HG02884 (cell line): ENCODE measurements around the gene KRT5.
"Not testable (repeated sequence)": the region's sequence is repeated elsewhere in the genome, so short reads cannot be mapped to it uniquely, and the experiment has no call there.

Experiments used
- ATAC-seq: cut with Tn5 transposase; IDR thresholded peaks from one replicate; pipeline ENCODE4 v1.9.1; 2021; ENCODE audit warnings: mild to moderate bottlenecking, moderate library complexity; ENCODE audit not compliant: unreplicated experiment

The KRT5 gene

GRCh38 chr12:52522346-52523011, 2.3 kb upstream of the KRT5 start:
- ATAC-seq: no peak

- ATAC-seq: no peak
Measured at GRCh38 chr12:52521568-52522266, 1.5 kb upstream of the KRT5 start.

GRCh38 chr12:52521175-52521567, 977 bp upstream of the KRT5 start:
- ATAC-seq: no peak

GRCh38 chr12:52519387-52519703, 849 bp downstream of the KRT5 start:
- ATAC-seq: no peak

GRCh38 chr12:52518574-52519386, 1.4 kb downstream of the KRT5 start:
- ATAC-seq: no peak

GRCh38 chr12:52517888-52518287, 2.3 kb downstream of the KRT5 start:
- no peak for ATAC-seq

- ATAC-seq: no peak
Measured at GRCh38 chr12:52517005-52517835, 3.0 kb downstream of the KRT5 start.

GRCh38 chr12:52515927-52516831, 4.0 kb downstream of the KRT5 start:
- ATAC-seq: no peak

- no peak for ATAC-seq
Measured at GRCh38 chr12:52515319-52515646, 4.9 kb downstream of the KRT5 start.

GRCh38 chr12:52514471-52515318, 5.5 kb downstream of the KRT5 start:
- no peak for ATAC-seq

GRCh38 chr12:52513736-52514135, 6.5 kb downstream of the KRT5 start:
- no peak for ATAC-seq

GRCh38 chr12:52508211-52508610, 12.0 kb downstream of the KRT5 start:
- no peak for ATAC-seq

- no peak for ATAC-seq
Measured at GRCh38 chr12:52506858-52507715, 13.1 kb downstream of the KRT5 start.

GRCh38 chr12:52502877-52503276, 17.3 kb downstream of the KRT5 start:
- ATAC-seq: no peak

GRCh38 chr12:52501490-52501889, 18.7 kb downstream of the KRT5 start:
- ATAC-seq: no peak

GRCh38 chr12:52500574-52500973, 19.6 kb downstream of the KRT5 start:
- ATAC-seq: not testable (repeated sequence)

- ATAC-seq: no peak
Measured at GRCh38 chr12:52499806-52500560, 20.2 kb downstream of the KRT5 start.

GRCh38 chr12:52498946-52499345, 21.2 kb downstream of the KRT5 start:
- no peak for ATAC-seq
